Cardiac septum (tissue), 1 donor: ENCODE measurements around the gene THSD7B. TPM values are rescaled to one million over a fixed set of nuclear protein-coding genes. Genes with fewer than 3 reads are reported as not detected.
"Not testable (repeated sequence)": the region's sequence is repeated elsewhere in the genome, so short reads cannot be mapped to it uniquely, and the experiment has no call there.

ENCODE experiments used
- DNase-seq: peaks from one replicate; pipeline ENCODE4 v3.0.0-alpha.2; 2020; ENCODE audit warnings: low spot score
- intact Hi-C: fragments of 100-400 bp; cut with DNase I; formaldehyde crosslinking; loops from one replicate; pipeline ENCODE4 v1.14.0; 2022
- total RNA-seq: library from RNA; stranded (reverse); fragmentation: NEBNext Ultra II Directional; extraction: Animal tissue kit (Norgen Biotek cat#: 25700); gene quantifications from one replicate; pipeline ENCODE4 v1.2.1, GENCODE V29; 2021
- donor health status: DM: no; HTN: no; CAD: no.

The THSD7B gene
- total RNA-seq, 1 donor from 2014 or later, result 0.62 TPM

DNA sequence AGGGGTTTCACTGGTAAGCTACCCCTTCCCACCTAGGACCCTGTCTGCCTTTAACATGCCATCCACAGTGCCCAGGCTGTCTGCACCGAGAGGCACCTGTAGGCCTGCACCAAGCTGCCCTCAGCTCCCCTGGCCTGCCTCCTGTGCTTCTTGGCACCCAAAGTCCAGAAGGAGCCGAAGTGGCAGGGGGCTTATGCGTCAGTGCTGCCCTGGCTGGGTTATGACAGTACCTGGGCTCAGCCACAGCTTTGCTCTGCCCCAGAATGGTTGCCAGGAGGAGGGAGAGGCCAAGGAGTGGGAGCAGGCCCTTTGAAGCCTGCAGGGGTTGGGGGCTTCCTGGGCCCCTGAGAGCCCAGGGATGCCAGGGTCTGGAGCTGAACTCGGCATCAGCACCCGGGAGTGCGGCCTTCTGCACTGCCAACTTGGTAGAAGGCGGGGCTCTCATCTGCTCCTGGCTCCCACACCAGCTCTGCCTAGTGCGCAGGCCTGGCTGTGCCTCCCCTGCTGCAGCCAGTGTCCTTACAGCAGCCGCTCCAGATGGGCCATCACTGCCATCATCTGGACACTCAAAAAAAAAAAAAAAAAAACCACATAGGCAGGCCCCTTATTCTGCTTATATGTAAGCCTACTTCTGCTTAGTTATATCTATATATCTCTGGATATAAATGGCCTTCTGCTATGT, 155.4 kb downstream of the THSD7B start:
- intact Hi-C loops, result no loop called here
- DNase-seq, result no peak

GRCh38 chr2:136927156-136927555, 161.8 kb downstream of the THSD7B start:
- intact Hi-C loops, result no loop called here
- DNase-seq, result no peak

- DNase-seq, result no peak
- intact Hi-C loops, result no loop called here
Measured at GRCh38 chr2:136929531-136929930, 164.2 kb downstream of the THSD7B start.

DNA sequence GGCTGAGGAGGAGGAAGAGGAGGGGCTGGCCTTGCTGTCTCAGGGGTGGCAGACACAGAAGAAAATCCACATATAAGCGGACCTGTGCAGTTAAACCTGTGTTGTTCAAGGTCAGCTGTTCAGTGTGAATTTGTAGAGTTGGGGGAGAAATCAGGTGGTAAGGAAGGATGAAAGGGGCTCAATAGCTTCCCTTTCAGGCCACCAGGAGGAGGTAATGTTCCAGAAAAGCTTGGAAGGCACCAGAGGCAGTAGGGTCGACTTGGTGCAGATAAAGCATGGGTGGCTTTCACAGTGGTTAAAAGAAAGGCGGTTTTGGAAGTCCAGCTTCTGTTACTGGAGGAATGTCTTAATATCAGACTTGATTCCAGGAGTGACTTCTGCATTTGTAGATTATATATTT, 167.4 kb downstream of the THSD7B start:
- intact Hi-C loops, result no loop called here
- DNase-seq, result no peak

DNA sequence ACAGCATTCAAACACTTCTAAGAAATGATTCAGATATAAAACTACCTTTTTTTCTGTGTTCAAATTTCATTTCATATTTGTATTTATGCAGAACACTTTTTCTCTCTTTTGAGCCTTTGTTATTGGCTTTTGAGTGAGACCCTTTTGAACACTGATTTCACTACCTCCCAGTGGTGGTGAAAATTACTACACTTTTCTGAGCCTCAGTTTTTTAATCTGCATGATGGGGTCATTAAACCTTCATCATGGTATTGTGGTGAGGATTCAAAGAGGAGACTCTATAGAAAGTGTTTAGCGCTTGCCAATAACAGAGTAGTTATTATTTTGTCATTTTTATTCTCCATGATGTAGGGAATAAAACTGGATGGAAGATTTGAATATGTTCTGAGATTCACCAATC, 169.8 kb downstream of the THSD7B start:
- intact Hi-C loops, result no loop called here
- no peak for DNase-seq

DNA sequence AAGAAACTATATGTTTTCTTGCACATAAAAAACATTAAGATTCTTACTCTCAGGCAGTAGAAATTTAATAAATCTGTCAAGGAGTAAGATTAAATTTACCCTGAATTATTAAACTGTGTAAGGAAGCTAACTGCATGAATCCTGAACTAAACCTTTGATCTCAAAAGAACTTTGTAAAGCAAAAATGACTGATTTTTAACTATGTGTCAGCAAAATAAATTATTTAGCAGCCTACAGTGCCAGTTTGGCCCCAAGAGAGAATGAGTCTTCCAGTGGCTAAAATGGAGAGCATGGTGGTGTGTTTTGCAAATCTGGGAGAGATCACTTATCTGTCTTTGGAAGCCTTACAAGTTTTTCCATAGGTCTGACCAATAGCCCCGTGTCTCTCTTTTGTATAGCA, 190.7 kb downstream of the THSD7B start:
- DNase-seq, result no peak
- intact Hi-C loops, result no loop called here

GRCh38 chr2:136957044-136957443, 191.7 kb downstream of the THSD7B start:
- DNase-seq, result no peak
- intact Hi-C loops, result no loop called here

GRCh38 chr2:136962105-136962725, 196.9 kb downstream of the THSD7B start:
- intact Hi-C loops, result no loop called here
- no peak for DNase-seq

DNA sequence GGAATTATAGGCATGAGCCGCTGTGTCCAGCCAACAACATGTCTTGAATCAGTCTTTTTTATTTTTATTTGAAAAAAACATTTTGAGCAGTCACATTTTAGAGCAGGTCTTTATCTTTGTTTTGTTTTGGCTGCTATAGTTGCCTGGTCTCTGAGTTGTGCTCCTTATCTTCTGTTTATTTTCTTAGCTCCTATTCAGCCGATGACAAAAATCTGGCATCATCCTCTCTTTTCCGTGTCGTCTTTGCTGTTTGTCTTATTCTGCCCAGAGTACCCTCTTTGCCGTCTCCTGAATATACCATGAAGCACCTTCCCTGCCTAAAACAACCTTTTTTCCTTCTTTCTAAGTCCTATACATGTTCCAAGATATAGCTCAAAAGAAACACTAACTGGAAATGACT, 201.1 kb downstream of the THSD7B start:
- intact Hi-C loops, result no loop called here
- DNase-seq, result no peak

DNA sequence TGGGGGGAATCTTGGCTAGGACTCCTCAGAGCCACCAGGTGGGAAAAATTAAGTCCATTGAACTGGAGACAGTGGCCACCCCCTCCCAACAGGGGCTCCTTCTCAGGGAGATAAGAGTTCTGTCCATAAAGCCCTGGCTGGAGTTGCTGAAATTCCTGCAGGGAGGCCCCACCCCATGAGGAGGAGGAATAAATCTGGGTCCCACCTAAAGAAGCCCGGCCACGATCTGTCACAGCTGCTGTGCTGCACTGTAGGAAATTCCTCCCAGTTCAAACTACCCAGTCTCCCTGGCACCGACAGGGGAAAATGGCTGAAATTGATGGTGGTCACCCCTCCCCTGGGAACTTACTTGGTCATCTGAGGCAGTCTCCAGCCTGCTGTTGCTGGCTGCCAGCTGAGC, 215.0 kb downstream of the THSD7B start:
- DNase-seq, result no peak
- intact Hi-C loops, result no loop called here

- DNase-seq, intact Hi-C loops: not testable (repeated sequence)
Measured at GRCh38 chr2:136981689-136982088, 216.3 kb downstream of the THSD7B start.

- intact Hi-C loops, result no loop called here
- no peak for DNase-seq
Measured at GRCh38 chr2:136985044-136985443, 219.7 kb downstream of the THSD7B start.

DNA sequence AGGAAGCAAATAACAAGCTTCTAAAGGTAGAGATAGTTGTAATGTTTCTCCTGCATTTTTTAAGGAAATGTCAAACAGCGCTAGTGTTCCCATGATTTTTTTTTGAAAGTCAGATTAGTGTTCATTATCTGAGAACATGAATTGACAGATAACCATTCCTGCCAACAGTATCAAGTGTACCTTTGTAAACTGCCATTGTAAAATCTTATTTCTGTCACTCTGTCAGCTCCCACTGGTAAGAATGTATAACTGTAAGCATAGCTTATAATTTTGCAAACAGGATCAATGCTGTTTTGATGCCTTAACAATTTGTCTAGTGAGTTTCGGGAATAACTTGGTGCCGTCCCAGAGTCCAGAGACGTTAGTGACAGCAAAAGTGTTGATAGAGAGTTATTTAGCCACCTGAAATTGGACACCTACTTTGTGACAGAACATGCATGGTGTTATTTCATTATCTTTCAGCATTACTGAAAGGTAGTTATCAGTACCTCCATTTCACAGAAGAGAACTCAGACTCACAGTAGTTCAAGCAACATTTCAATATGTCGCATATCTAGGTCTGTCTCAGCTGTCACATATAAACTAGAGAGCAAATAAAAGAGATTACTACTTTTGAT, 221.4 kb downstream of the THSD7B start:
- intact Hi-C loops, result no loop called here
- no peak for DNase-seq

- intact Hi-C loops, result no loop called here
- no peak for DNase-seq
Measured at GRCh38 chr2:136990316-136990715, 225.0 kb downstream of the THSD7B start.

- intact Hi-C loops, result no loop called here
Measured at GRCh38 chr2:136994793-136995192, 229.4 kb downstream of the THSD7B start.

DNA sequence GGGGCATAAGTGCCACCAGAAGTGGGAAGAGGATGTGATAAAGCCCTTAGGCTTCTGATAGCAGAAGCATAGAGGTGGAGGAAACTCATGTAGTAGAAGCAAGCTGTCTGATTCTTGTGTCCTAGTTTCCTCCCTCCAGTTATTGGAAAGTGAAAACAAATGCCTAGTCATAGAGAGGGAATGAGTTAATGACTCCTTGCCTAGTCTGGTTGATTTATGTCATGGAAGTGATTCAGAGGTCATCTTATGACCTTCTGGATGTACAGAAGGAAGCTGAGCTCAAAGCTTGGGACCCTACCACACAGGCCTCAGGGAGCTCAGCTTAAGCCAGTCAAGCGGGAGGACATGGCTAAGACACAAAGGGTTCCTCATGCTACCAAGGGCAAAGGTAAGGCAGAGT, 232.2 kb downstream of the THSD7B start:
- no peak for DNase-seq
- intact Hi-C loops, result no loop called here

More at GRCh38 chr2:136994793-136995192, 229.4 kb downstream of the THSD7B start:
- DNase-seq, result no peak

DNA sequence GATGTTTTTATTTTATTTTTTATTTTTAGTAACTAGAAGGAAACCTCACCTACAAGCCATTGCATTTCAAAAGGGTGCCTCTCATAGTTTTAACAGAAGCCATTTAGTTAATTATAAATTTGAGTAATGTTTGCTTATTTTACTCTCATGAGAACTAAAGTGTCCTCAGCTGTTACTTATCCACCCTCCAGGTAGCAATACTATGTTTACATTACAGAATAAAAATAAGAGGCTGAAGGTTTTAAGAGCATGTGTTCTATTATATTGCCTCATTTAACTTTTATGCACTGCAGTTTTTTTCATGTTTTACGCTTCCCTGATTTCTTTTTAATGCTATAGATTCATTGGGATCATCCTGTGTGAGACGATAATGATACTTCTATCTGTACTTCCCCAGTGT, 235.5 kb downstream of the THSD7B start:
- no peak for DNase-seq
- intact Hi-C loops, result no loop called here

DNA sequence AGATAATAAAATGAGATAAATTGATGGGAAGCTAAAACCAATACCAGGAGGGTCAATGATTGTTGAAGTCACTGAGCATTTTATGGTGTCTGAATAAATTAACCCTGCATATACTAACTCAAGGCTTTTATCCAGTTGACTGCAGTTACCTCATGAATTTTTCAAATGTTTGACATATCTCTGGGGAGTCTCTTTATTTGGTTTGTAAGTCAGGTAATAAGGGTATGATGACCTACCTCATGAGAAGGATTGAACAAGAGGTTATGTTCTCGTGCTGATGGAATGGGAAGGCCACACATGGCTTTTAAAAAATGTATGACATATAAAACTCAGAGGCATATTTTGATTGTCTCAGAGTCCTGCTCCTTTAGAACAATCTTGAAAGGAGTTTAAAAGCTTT, 237.6 kb downstream of the THSD7B start:
- no peak for DNase-seq
- intact Hi-C loops, result no loop called here

DNA sequence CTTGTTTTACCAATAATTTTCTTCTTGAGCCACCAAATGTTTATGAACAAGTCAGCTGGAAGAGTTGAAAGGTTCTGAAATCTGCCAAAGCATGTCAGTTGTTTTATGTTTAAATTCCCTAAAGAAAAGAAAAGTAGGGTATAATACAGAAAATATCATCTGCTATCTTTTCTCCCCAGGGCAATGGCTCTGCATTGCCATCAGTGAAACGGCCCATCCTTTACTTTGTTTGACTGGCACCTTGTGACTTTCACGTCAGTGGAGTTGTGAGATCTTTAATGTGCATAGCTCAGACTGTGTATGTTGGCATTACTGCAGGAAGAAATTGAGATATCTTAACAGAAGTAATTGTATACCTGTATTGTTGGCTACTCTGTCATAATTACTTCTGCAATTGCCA, 239.9 kb downstream of the THSD7B start:
- DNase-seq, result no peak
- intact Hi-C loops, result no loop called here

GRCh38 chr2:137007938-137008337, 242.6 kb downstream of the THSD7B start:
- DNase-seq, result no peak
- intact Hi-C loops, result no loop called here

GRCh38 chr2:137009953-137010352, 244.6 kb downstream of the THSD7B start:
- intact Hi-C loops, result no loop called here
- no peak for DNase-seq
